K562 (cell line): Measurements from ENCODE around the gene PRKAR1B. TPM values are rescaled to one million over a fixed set of nuclear protein-coding genes. Genes with fewer than 3 reads are reported as not detected.

Source experiments
- AFF4 ChIP-seq: sonication (generic); formaldehyde crosslinking; IDR thresholded peaks from 2 replicates; pipeline ENCODE4 v1.8.0; 2023; ENCODE audit warnings: mild to moderate bottlenecking, missing genetic modification reagents
- BCL6 ChIP-seq: fragments of 250-450 bp; sonication (Bioruptor Pico); IDR thresholded peaks from 2 replicates; pipeline ENCODE4 v1.4.0; 2020
- DEAF1 ChIP-seq: fragments of 450-650 bp; formaldehyde crosslinking; IDR thresholded peaks from 2 replicates; pipeline ENCODE4 v1.4.0; 2020; ENCODE audit warnings: mild to moderate bottlenecking, moderate library complexity
- DLX4 ChIP-seq: fragments of 250-450 bp; sonication (Bioruptor Pico); IDR thresholded peaks from 2 replicates; pipeline ENCODE4 v1.6.1; 2021; ENCODE audit warnings: mild to moderate bottlenecking
- E2F4 ChIP-seq: sonication (generic); formaldehyde crosslinking; IDR thresholded peaks from 2 replicates; pipeline ENCODE4 v1.8.0; 2022; ENCODE audit warnings: mild to moderate bottlenecking, low read depth, missing genetic modification reagents
- ESRRA ChIP-seq: fragments of 450-650 bp; IDR thresholded peaks from 2 replicates; pipeline ENCODE4 v1.6.1; 2014; ENCODE audit warnings: low read depth, mild to moderate bottlenecking, moderate library complexity, borderline replicate concordance
- ETS2 ChIP-seq: IDR thresholded peaks from 2 replicates; pipeline ENCODE4 v1.6.1; 2016; ENCODE audit warnings: borderline replicate concordance, missing genetic modification characterization, mild to moderate bottlenecking, moderate library complexity, missing compliant biosample characterization; ENCODE audit not compliant: poor library complexity, severe bottlenecking
- EZH2 ChIP-seq: IDR thresholded peaks from 2 replicates; pipeline ENCODE4 v1.6.1; 2012; ENCODE audit warnings: low read depth, mild to moderate bottlenecking, inconsistent platforms, low read length, borderline replicate concordance
- FOXA1 ChIP-seq: fragments of 450-650 bp; IDR thresholded peaks from 2 replicates; pipeline ENCODE4 v1.6.1; 2016; ENCODE audit warnings: mild to moderate bottlenecking, borderline replicate concordance
- GATAD2B ChIP-seq: fragments of 450-650 bp; IDR thresholded peaks from 2 replicates; pipeline ENCODE4 v1.6.1; 2017; ENCODE audit warnings: mild to moderate bottlenecking, borderline replicate concordance
- HDAC1 ChIP-seq, 2 experiments: fragments of 450-650 bp; IDR thresholded peaks; 2 replicates each; pipeline ENCODE4 v1.6.1; 2016 to 2017; ENCODE audit warnings: inconsistent platforms in 1 of 2, mild to moderate bottlenecking in 1 of 2, moderate library complexity in 1 of 2
- HDAC2 ChIP-seq: fragments of 450-650 bp; IDR thresholded peaks from 2 replicates; pipeline ENCODE4 v1.6.1; 2016; ENCODE audit warnings: mild to moderate bottlenecking
- HDGF ChIP-seq: fragments of 450-650 bp; IDR thresholded peaks from 2 replicates; pipeline ENCODE4 v1.6.1; 2016
- JUND ChIP-seq, 2 experiments: IDR thresholded peaks; 2 replicates in 1 of 2; 3 replicates in 1 of 2; pipeline ENCODE4 v1.6.1; 2011; ENCODE audit warnings: borderline replicate concordance in 2 of 2, low read depth in 2 of 2, low read length in 2 of 2, improper control_type of control experiment in 1 of 2, missing biosample characterization in 1 of 2, missing genetic modification characterization in 1 of 2, missing genetic modification reagents in 1 of 2
- MAFF ChIP-seq: IDR thresholded peaks from 2 replicates; pipeline ENCODE4 v1.6.1; 2012; ENCODE audit warnings: low read length, improper control_type of control experiment
- RBM17 ChIP-seq: fragments of 200-400 bp; formaldehyde crosslinking; IDR thresholded peaks from 2 replicates; pipeline ENCODE4 v1.6.1; 2017; ENCODE audit warnings: low read depth, mild to moderate bottlenecking, low read length, borderline replicate concordance
- RNF2 ChIP-seq: sonication (generic); IDR thresholded peaks from 2 replicates; pipeline ENCODE4 v1.6.1; 2016
- SP1 ChIP-seq: sonication (generic); formaldehyde crosslinking; IDR thresholded peaks from 2 replicates; pipeline ENCODE4 v1.8.1; 2022; ENCODE audit warnings: mild to moderate bottlenecking, missing genetic modification reagents
- ZNF263 ChIP-seq: sonication (generic); formaldehyde crosslinking; IDR thresholded peaks from 2 replicates; pipeline ENCODE4 v1.8.0; 2022; ENCODE audit warnings: mild to moderate bottlenecking, missing genetic modification reagents, borderline replicate concordance
- ZNF280A ChIP-seq: fragments of 450-650 bp; IDR thresholded peaks from 2 replicates; pipeline ENCODE4 v1.6.1; 2018; ENCODE audit warnings: mild to moderate bottlenecking, low read depth; ENCODE audit not compliant: partially characterized antibody
- ZNF551 ChIP-seq: fragments of 250-450 bp; sonication (Bioruptor Pico); IDR thresholded peaks from 2 replicates; pipeline ENCODE4 v1.5.0; 2021; ENCODE audit warnings: mild to moderate bottlenecking, moderate library complexity
- polyA plus RNA-seq, 8 experiments: library from polyadenylated mRNA; depleted of rRNA in 4 of 8; stranded (reverse) in 5 of 8; unstranded in 3 of 8; fragments of >200 nt; fragmentation: Nextera tagmentation in 2 of 8; fragmentation: Illumina TruSeq in 1 of 8; extraction: Ambion mirVana in 2 of 8; extraction: Trizol in 1 of 8; gene quantifications; 2 replicates each; pipeline versions ENCODE4 v1.2.1 to v1.2.3, GENCODE V29; 2011 to 2014; ENCODE audit warnings: inconsistent platforms in 1 of 8, missing spikeins in 1 of 8
- total RNA-seq, 7 experiments: library from RNA; depleted of rRNA in 6 of 7; stranded (reverse); fragments of >200 nt in 6 of 7; fragmentation: Illumina TruSeq in 2 of 7; extraction: Trizol in 2 of 7; gene quantifications; 2 replicates each; pipeline versions ENCODE4 v1.2.1 to v1.2.3, GENCODE V29; 2011 to 2021; ENCODE audit warnings: low replicate concordance in 1 of 7

PRKAR1B gene
- total and polyA plus RNA-seq, 9 of the 15 experiments (the other 6 are each of a cell fraction or from before 2014, with no cell fraction given), result 0.99 to 30.5 (median 12.7) TPM

GRCh38 chr7:636396-636795 is 90.7 kb downstream of the PRKAR1B start (continued):
- TF ChIP-seq DEAF1 (peak; percentile 88), GATAD2B (peak; percentile 36; the same call in 1 of the 2 replicates), HDGF (0 out of 2 replicates have a peak, but pooled peaks have one; percentile 32), E2F4 (CRISPR knock-in tag) (no peak), FOXA1 (no peak), ETS2 (tag) (no peak), AFF4 (CRISPR knock-in tag) (no peak), MAFF (no peak), ZNF263 (CRISPR knock-in tag) (peak; percentile 94), EZH2 (no peak), SP1 (CRISPR knock-in tag) (peak; percentile 45), DLX4 (CRISPR knock-in tag) (no peak), ESRRA (0 out of 2 replicates have a peak, but pooled peaks have one; percentile 42), ZNF280A (no peak), RBM17 (no peak), ZNF551 (CRISPR knock-in tag) (no peak), RNF2 (no peak), HDAC1 (IDR thresholded peaks at IDR 0.05) (peak in 1 of 2 experiments; percentile 46; a peak in 1 of 4 replicates), BCL6 (CRISPR knock-in tag) (no peak), HDAC2 (no peak), JUND (IDR thresholded peaks at IDR 0.05; ENCODE audit: borderline replicate concordance, low read depth, low read length) (0 out of 2 replicates have a peak, but pooled peaks have one; percentile 14), JUND (tag; IDR thresholded peaks at IDR 0.05; ENCODE audit: borderline replicate concordance, low read depth, low read length) (no peak)
